CD4-positive, alpha-beta T cell (primary cell): ENCODE data around the gene PRKN. TPM values are rescaled to one million over a fixed set of nuclear protein-coding genes. Genes with fewer than 3 reads are reported as not detected.

Source experiments
- ATAC-seq: fragments of 200-7000 bp; cut with Tn5 transposase; one replicate; pipeline ENCODE4 v1.10.0; 2022; ENCODE audit warnings: mild to moderate bottlenecking; ENCODE audit not compliant: poor library complexity
- CTCF ChIA-PET: fragments of 350-600 bp; sonication (Branson Sonifier 250); formaldehyde crosslinking; loops from one replicate; lab custom pipeline; 2021; ENCODE audit warnings: antibody characterized with exemption, inconsistent platforms; lab: Charles Lee
- POLR2A ChIA-PET: fragments of 350-600 bp; sonication (Branson Sonifier 250); formaldehyde crosslinking; loops from one replicate; lab custom pipeline; 2021; ENCODE audit warnings: antibody characterized with exemption, inconsistent platforms; lab: Charles Lee
- DNase-seq, 14 experiments: peaks; one replicate each; pipeline ENCODE4 v3.0.0-alpha.2; 2013 to 2020; ENCODE audit warnings: mixed read lengths in 2 of 14
- H3K27ac ChIP-seq, 2 donors: one replicate each; pipeline versions ENCODE4 v1.5.1 to v1.7.0; 2013; ENCODE audit warnings: low read length in 2 of 2, low read depth in 1 of 2, mild to moderate bottlenecking in 1 of 2
- H3K27me3 ChIP-seq, 2 experiments: 1 replicate in 1 of 2; 2 replicates in 1 of 2; pipeline versions ENCODE4 v1.6.1 to v1.7.0; 2013; ENCODE audit warnings: low read length in 2 of 2, control low read depth in 1 of 2, mild to moderate bottlenecking in 1 of 2, moderate library complexity in 1 of 2; ENCODE audit not compliant: insufficient read depth in 2 of 2, control insufficient read depth in 1 of 2
- H3K36me3 ChIP-seq: one replicate; pipeline ENCODE4 v1.6.1; 2013; ENCODE audit warnings: low read length, control low read depth; ENCODE audit not compliant: insufficient read depth
- H3K4me1 ChIP-seq: one replicate; pipeline ENCODE4 v1.6.1; 2013; ENCODE audit warnings: low read length, control low read depth; ENCODE audit not compliant: insufficient read depth
- H3K4me3 ChIP-seq: one replicate; pipeline ENCODE4 v1.5.1; 2013; ENCODE audit warnings: mild to moderate bottlenecking, low read length, moderate library complexity
- H3K9me3 ChIP-seq, 2 experiments: 1 replicate in 1 of 2; 2 replicates in 1 of 2; pipeline versions ENCODE4 v1.6.1 to v1.7.0; 2013; ENCODE audit warnings: low read length in 2 of 2, mild to moderate bottlenecking in 2 of 2, control low read depth in 1 of 2, moderate library complexity in 1 of 2; ENCODE audit not compliant: control insufficient read depth in 1 of 2, insufficient read depth in 1 of 2
- H3K27ac Mint-ChIP-seq: one replicate; pipeline ENCODE4 v1.8.0; 2020; ENCODE audit warnings: mixed read lengths
- H3K27me3 Mint-ChIP-seq: one replicate; pipeline ENCODE4 v1.8.0; 2021; ENCODE audit warnings: mixed read lengths
- H3K36me3 Mint-ChIP-seq: one replicate; pipeline ENCODE4 v1.8.0; 2021; ENCODE audit warnings: low read depth, mixed read lengths
- H3K4me1 Mint-ChIP-seq: one replicate; pipeline ENCODE4 v1.8.0; 2021; ENCODE audit warnings: low read depth, mixed read lengths
- H3K4me3 Mint-ChIP-seq: one replicate; pipeline ENCODE4 v1.8.0; 2020; ENCODE audit warnings: mild to moderate bottlenecking, mixed read lengths
- H3K9me3 Mint-ChIP-seq: one replicate; pipeline ENCODE4 v1.8.0; 2020; ENCODE audit warnings: mixed read lengths
- CTCF ChIP-seq: fragments of 200-600 bp; IDR thresholded peaks from one replicate; pipeline ENCODE4 v1.8.0; 2022; ENCODE audit warnings: antibody characterized with exemption, mild to moderate bottlenecking
- intact Hi-C, 2 experiments: fragments of 100-400 bp; cut with DNase I in 1 of 2; cut with micrococcal nuclease in 1 of 2; formaldehyde crosslinking; loops; one replicate each; pipeline versions ENCODE4 v1.15.1 to v1.9.0; 2023 to 2025; cut with DNase I, micrococcal nuclease
- total RNA-seq, 174 experiments: library from RNA in 2 of 174; stranded (reverse) in 2 of 174; gene quantifications; one replicate each; pipeline ENCODE4 v1.2.3 and lab custom pipeline; 2021 to 2026

The PRKN gene
- total RNA-seq, 2 experiments from 2014 or later: 5.2 to 5.4 TPM

- Mint-ChIP-seq H3K36me3 (no peaks in the 10 kb centered on the region), H3K9me3 (no peaks in the 10 kb centered on the region), H3K4me3 (no peak overlapping the region), H3K4me1 (no peaks in the 10 kb centered on the region), H3K27ac (no peak overlapping the region), H3K27me3 (no peaks in the 10 kb centered on the region)
- Histone ChIP-seq H3K27me3 (no peaks in the 10 kb centered on the region), H3K36me3 (no peaks in the 10 kb centered on the region), H3K9me3 (peaks cover 0 to 3% of the 10 kb centered on the region in 2 experiments), H3K27ac (no peak overlapping the region), H3K4me3 (no peak overlapping the region), H3K4me1 (no peaks in the 10 kb centered on the region)
- intact Hi-C loops: no loop called here
- ChIA-PET POLR2A (no interaction called here), CTCF (no interaction called here)
- no peak for ATAC-seq
- DNase-seq: no peak
- TF ChIP-seq CTCF: no peak
Measured at GRCh38 chr6:161761966-161762365, 965.6 kb downstream of the PRKN start.

- TF ChIP-seq CTCF: no peak
- Histone ChIP-seq H3K9me3 (peaks cover 0 to 4% of the 10 kb centered on the region in 2 experiments), H3K36me3 (no peaks in the 10 kb centered on the region), H3K27me3 (no peaks in the 10 kb centered on the region), H3K4me3 (no peak overlapping the region), H3K4me1 (no peaks in the 10 kb centered on the region), H3K27ac (no peak overlapping the region)
- no peak for DNase-seq
- Mint-ChIP-seq H3K4me3 (no peak overlapping the region), H3K36me3 (no peaks in the 10 kb centered on the region), H3K27ac (no peak overlapping the region), H3K27me3 (no peaks in the 10 kb centered on the region), H3K9me3 (no peaks in the 10 kb centered on the region), H3K4me1 (no peaks in the 10 kb centered on the region)
- POLR2A ChIA-PET: no interaction called here
- CTCF ChIA-PET: no interaction called here
- intact Hi-C loops: no loop called here
- no peak for ATAC-seq
Measured at GRCh38 chr6:161755080-161755479, 972.5 kb downstream of the PRKN start.

- ChIA-PET POLR2A (no interaction called here), CTCF (no interaction called here)
- Histone ChIP-seq H3K4me1 (no peaks in the 10 kb centered on the region), H3K4me3 (no peak overlapping the region), H3K27ac (no peak overlapping the region), H3K36me3 (no peaks in the 10 kb centered on the region), H3K9me3 (peaks cover 0 to 4% of the 10 kb centered on the region in 2 experiments), H3K27me3 (no peaks in the 10 kb centered on the region)
- Mint-ChIP-seq H3K36me3 (no peaks in the 10 kb centered on the region), H3K27me3 (no peaks in the 10 kb centered on the region), H3K4me1 (no peaks in the 10 kb centered on the region), H3K9me3 (no peaks in the 10 kb centered on the region), H3K4me3 (no peak overlapping the region), H3K27ac (no peak overlapping the region)
- no peak for TF ChIP-seq CTCF
- ATAC-seq (no peak), DNase-seq (no peak)
- intact Hi-C loops: no loop called here
Measured at GRCh38 chr6:161750686-161751085, 976.9 kb downstream of the PRKN start.
